CD14-positive monocyte (primary cell): ENCODE results near the gene BORCS8. TPM values are rescaled to one million over a fixed set of nuclear protein-coding genes. Genes with fewer than 3 reads are reported as not detected.

Experiments
- DNase-seq, 3 donors: peaks; one replicate each; pipeline ENCODE4 v3.0.0-alpha.2; 2011 to 2022
- H2AFZ ChIP-seq: 2 replicates; pipeline ENCODE4 v1.6.0; 2012; ENCODE audit warnings: mild to moderate bottlenecking, low read depth, low read length, inconsistent platforms; ENCODE audit not compliant: insufficient read depth, poor library complexity, severe bottlenecking
- H3K27ac ChIP-seq, 2 donors: 1 replicate in 1 of 2; 2 replicates in 1 of 2; pipeline ENCODE4 v1.5.1; 2012 to 2013; ENCODE audit warnings: low read length in 2 of 2, control low read depth in 1 of 2, inconsistent platforms in 1 of 2, low read depth in 1 of 2, mild to moderate bottlenecking in 1 of 2
- H3K27me3 ChIP-seq, 2 donors: one replicate each; pipeline versions ENCODE4 v1.6.0 to v1.6.1; 2011 to 2013; ENCODE audit warnings: low read length in 2 of 2; ENCODE audit not compliant: control insufficient read depth in 2 of 2, insufficient read depth in 2 of 2
- H3K36me3 ChIP-seq, 2 donors: replicated peaks in 1 of 2; 1 replicate in 1 of 2; 2 replicates in 1 of 2; pipeline versions ENCODE4 v1.5.1 to v1.6.1; 2012 to 2013; ENCODE audit warnings: low read length in 2 of 2, control low read depth in 1 of 2, inconsistent platforms in 1 of 2, mild to moderate bottlenecking in 1 of 2; ENCODE audit not compliant: insufficient read depth in 2 of 2, control insufficient read depth in 1 of 2
- H3K4me1 ChIP-seq, 2 donors: 1 replicate in 1 of 2; 2 replicates in 1 of 2; pipeline versions ENCODE4 v1.5.1 to v1.6.1; 2012 to 2013; ENCODE audit warnings: low read length in 2 of 2, control low read depth in 1 of 2, inconsistent platforms in 1 of 2, mild to moderate bottlenecking in 1 of 2, moderate library complexity in 1 of 2; ENCODE audit not compliant: insufficient read depth in 2 of 2, control insufficient read depth in 1 of 2
- H3K4me2 ChIP-seq: replicated peaks from 2 replicates; pipeline ENCODE3; 2012; ENCODE audit warnings: low read length, moderate library complexity, mild to moderate bottlenecking; ENCODE audit not compliant: poor library complexity, severe bottlenecking; ENCODE audit errors: extremely low read depth
- H3K4me3 ChIP-seq, 3 experiments: fragments of 200-600 bp in 1 of 3; sonication (generic) in 1 of 3; replicated peaks in 1 of 3; 1 replicate in 2 of 3; 2 replicates in 1 of 3; pipeline ENCODE4 v1.5.1; 2011 to 2013; ENCODE audit warnings: low read length in 3 of 3, mild to moderate bottlenecking in 3 of 3, control low read depth in 2 of 3, low read depth in 2 of 3, inconsistent platforms in 1 of 3, moderate library complexity in 1 of 3
- H3K79me2 ChIP-seq: 2 replicates; pipeline ENCODE4 v1.6.0; 2012; ENCODE audit warnings: mild to moderate bottlenecking, control low read depth, inconsistent platforms, low read length, moderate library complexity; ENCODE audit not compliant: insufficient read depth
- H3K9ac ChIP-seq: 2 replicates; pipeline ENCODE4 v1.6.0; 2017; ENCODE audit warnings: low read length, mild to moderate bottlenecking; ENCODE audit not compliant: insufficient read depth, poor library complexity, severe bottlenecking
- H3K9me3 ChIP-seq, 2 donors: replicated peaks in 1 of 2; 1 replicate in 1 of 2; 2 replicates in 1 of 2; pipeline versions ENCODE4 v1.5.1 to v1.6.1; 2012 to 2013; ENCODE audit warnings: low read length in 2 of 2, control low read depth in 1 of 2; ENCODE audit not compliant: control insufficient read depth in 1 of 2, insufficient read depth in 1 of 2
- H4K20me1 ChIP-seq: 2 replicates; pipeline ENCODE4 v1.6.0; 2012; ENCODE audit warnings: mild to moderate bottlenecking, low read length, control low read depth, moderate library complexity; ENCODE audit not compliant: insufficient read depth
- H3K27ac Mint-ChIP-seq, 7 donors: one replicate each; pipeline ENCODE4 v1.8.0; 2020; ENCODE audit warnings: mild to moderate bottlenecking in 7 of 7, mixed read lengths in 7 of 7, moderate library complexity in 6 of 7, inconsistent platforms in 2 of 7
- H3K27me3 Mint-ChIP-seq, 3 donors: one replicate each; pipeline ENCODE4 v1.8.0; 2021 to 2022; ENCODE audit warnings: low read depth in 3 of 3, mild to moderate bottlenecking in 3 of 3, mixed read lengths in 3 of 3, moderate library complexity in 3 of 3, inconsistent platforms in 1 of 3
- H3K36me3 Mint-ChIP-seq, 2 donors: one replicate each; pipeline ENCODE4 v1.8.0; 2020; ENCODE audit warnings: mixed read lengths in 2 of 2, inconsistent platforms in 1 of 2, mild to moderate bottlenecking in 1 of 2
- H3K4me1 Mint-ChIP-seq: one replicate; pipeline ENCODE4 v1.8.0; 2020; ENCODE audit warnings: mild to moderate bottlenecking, mixed read lengths
- H3K4me3 Mint-ChIP-seq, 2 donors: one replicate each; pipeline ENCODE4 v1.8.0; 2020; ENCODE audit warnings: mild to moderate bottlenecking in 2 of 2, mixed read lengths in 2 of 2, moderate library complexity in 1 of 2
- H3K9me3 Mint-ChIP-seq, 7 donors: one replicate each; pipeline ENCODE4 v1.8.0; 2020 to 2022; ENCODE audit warnings: mixed read lengths in 7 of 7, mild to moderate bottlenecking in 6 of 7, moderate library complexity in 6 of 7, inconsistent platforms in 2 of 7
- WGBS: methylation state at CpG from one replicate; pipeline ENCODE4 v1.1.5; 2013; ENCODE audit warnings: missing lambda C conversion rate; ENCODE audit not compliant: insufficient coverage; 5-methylcytosine and 5-hydroxymethylcytosine counted together
- intact Hi-C, 2 donors: fragments of 100-400 bp; cut with micrococcal nuclease; formaldehyde crosslinking; loops; one replicate each; pipeline versions ENCODE4 v1.15.0 to v1.15.1; 2023
- polyA plus RNA-seq, 3 donors: library from polyadenylated mRNA; depleted of rRNA in 1 of 3; unstranded in 2 of 3; stranded (reverse) in 1 of 3; fragments of 300-500 nt in 2 of 3; fragments of >200 nt in 1 of 3; fragmentation: Illumina TruSeq in 2 of 3; gene quantifications; 1 replicate in 2 of 3; 2 replicates in 1 of 3; pipeline ENCODE4 v1.2.3, GENCODE V29; 2012 to 2021
- TF ChIP-seq, protein P1 (sequence below): fragments of 200-600 bp; IDR thresholded peaks from one replicate; pipeline ENCODE4 v1.8.0; 2022; ENCODE audit warnings: antibody characterized with exemption, mild to moderate bottlenecking

Gene BORCS8
- polyA plus RNA-seq, 3 donors: 31.6 to 44.1 (median 36.5) TPM

- TF ChIP-seq, protein P1, sequence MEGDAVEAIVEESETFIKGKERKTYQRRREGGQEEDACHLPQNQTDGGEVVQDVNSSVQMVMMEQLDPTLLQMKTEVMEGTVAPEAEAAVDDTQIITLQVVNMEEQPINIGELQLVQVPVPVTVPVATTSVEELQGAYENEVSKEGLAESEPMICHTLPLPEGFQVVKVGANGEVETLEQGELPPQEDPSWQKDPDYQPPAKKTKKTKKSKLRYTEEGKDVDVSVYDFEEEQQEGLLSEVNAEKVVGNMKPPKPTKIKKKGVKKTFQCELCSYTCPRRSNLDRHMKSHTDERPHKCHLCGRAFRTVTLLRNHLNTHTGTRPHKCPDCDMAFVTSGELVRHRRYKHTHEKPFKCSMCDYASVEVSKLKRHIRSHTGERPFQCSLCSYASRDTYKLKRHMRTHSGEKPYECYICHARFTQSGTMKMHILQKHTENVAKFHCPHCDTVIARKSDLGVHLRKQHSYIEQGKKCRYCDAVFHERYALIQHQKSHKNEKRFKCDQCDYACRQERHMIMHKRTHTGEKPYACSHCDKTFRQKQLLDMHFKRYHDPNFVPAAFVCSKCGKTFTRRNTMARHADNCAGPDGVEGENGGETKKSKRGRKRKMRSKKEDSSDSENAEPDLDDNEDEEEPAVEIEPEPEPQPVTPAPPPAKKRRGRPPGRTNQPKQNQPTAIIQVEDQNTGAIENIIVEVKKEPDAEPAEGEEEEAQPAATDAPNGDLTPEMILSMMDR: no peak
- Histone ChIP-seq H3K9me3 (peaks cover 21 to 29% of the 10 kb centered on the region in 2 donors), H3K36me3 (no peaks in the 10 kb centered on the region), H3K4me1 (no peaks in the 10 kb centered on the region), H3K79me2 (no peaks in the 10 kb centered on the region), H3K4me3 (no peak overlapping the region), H2AFZ (no peak overlapping the region), H3K9ac (no peak overlapping the region), H3K27me3 (no peaks in the 10 kb centered on the region), H3K27ac (no peak overlapping the region), H4K20me1 (no peaks in the 10 kb centered on the region), H3K4me2 (no peak overlapping the region)
- Mint-ChIP-seq H3K4me3 (no peak overlapping the region), H3K27me3 (peaks cover 1 to 10% (median 2%) of the 10 kb centered on the region in 3 donors), H3K27ac (no peak overlapping the region), H3K36me3 (no peaks in the 10 kb centered on the region), H3K9me3 (peaks cover 20 to 37% (median 34%) of the 10 kb centered on the region in 7 donors), H3K4me1 (no peaks in the 10 kb centered on the region)
- no peak for DNase-seq
- intact Hi-C loops: no loop called here
Measured at GRCh38 chr19:19236173-19236572, 44.2 kb upstream of the BORCS8 start.

DNA sequence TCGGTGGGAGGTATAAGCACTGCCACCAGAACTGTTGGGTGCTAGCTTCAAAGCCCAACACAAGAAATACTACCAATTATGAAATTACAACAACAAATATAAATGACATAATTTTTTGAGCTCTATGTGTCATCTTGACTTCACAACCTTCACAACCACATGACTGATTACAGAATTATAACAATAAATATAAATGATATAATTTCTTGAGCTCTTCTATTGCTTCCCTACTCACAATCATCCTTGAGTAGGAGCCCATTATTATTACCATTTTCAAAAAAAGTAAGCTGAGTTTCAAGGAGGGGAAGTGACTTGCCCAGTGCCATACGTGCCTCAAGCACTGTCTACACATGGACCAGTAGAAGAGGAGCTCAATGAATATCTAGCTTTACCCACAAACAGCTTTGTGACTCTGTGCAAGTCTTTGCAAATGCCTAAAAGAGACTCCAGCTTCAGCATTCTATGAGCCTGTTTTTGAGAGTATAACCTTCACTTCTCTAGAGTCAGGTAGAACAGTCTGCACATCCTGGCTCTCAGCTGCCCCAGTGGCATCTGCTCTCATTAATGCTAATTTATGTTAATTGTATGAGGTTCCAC is 42.4 kb upstream of the BORCS8 start:
- Mint-ChIP-seq H3K9me3 (peaks cover 20 to 37% (median 33%) of the 10 kb centered on the region in 7 donors), H3K36me3 (no peaks in the 10 kb centered on the region), H3K27ac (no peak overlapping the region), H3K4me1 (no peaks in the 10 kb centered on the region), H3K27me3 (peaks cover 3 to 8% (median 7%) of the 10 kb centered on the region in 3 donors), H3K4me3 (no peak overlapping the region)
- no peaks in the 10 kb centered on the region for H3K27me3 ChIP-seq
- no peak overlapping the region for H3K4me3 ChIP-seq
- peaks cover 21 to 29% of the 10 kb centered on the region in 2 donors for H3K9me3 ChIP-seq
- no peak overlapping the region for H2AFZ ChIP-seq
- no peak overlapping the region for H3K4me2 ChIP-seq
- intact Hi-C loops: no loop called here
- H3K27ac ChIP-seq: no peak overlapping the region
- 80% methylated on average over 1 of the region's 2 CpGs for WGBS
- no peaks in the 10 kb centered on the region for H4K20me1 ChIP-seq
- no peak overlapping the region for H3K9ac ChIP-seq
- H3K79me2 ChIP-seq: no peaks in the 10 kb centered on the region
- TF ChIP-seq, protein P1: no peak
- no peak for DNase-seq
- no peaks in the 10 kb centered on the region for H3K4me1 ChIP-seq
- H3K36me3 ChIP-seq: no peaks in the 10 kb centered on the region
